HEK293T (cell line): ENCODE results near the gene LRRC37A2.
"Not testable (repeated sequence)": the region's sequence is repeated elsewhere in the genome, so short reads cannot be mapped to it uniquely, and the experiment has no call there.

Experiments
- BHLHE40 ChIP-seq: fragments of 450-650 bp; IDR thresholded peaks from 2 replicates; pipeline ENCODE4 v1.6.1; 2016; ENCODE audit warnings: mild to moderate bottlenecking, moderate library complexity, borderline replicate concordance
- CTBP1 ChIP-seq: fragments of 450-650 bp; IDR thresholded peaks from 2 replicates; pipeline ENCODE4 v1.6.1; 2016; ENCODE audit warnings: borderline replicate concordance
- FOXK2 ChIP-seq: fragments of 450-650 bp; IDR thresholded peaks from 2 replicates; pipeline ENCODE4 v1.6.1; 2016; ENCODE audit warnings: mild to moderate bottlenecking
- FOXM1 ChIP-seq: fragments of 450-650 bp; IDR thresholded peaks from 2 replicates; pipeline ENCODE4 v1.6.1; 2017; ENCODE audit warnings: mild to moderate bottlenecking, borderline replicate concordance
- HDGF ChIP-seq: fragments of 450-650 bp; IDR thresholded peaks from 2 replicates; pipeline ENCODE4 v1.6.1; 2017; ENCODE audit warnings: antibody characterized with exemption, borderline replicate concordance
- LEF1 ChIP-seq: fragments of 450-650 bp; IDR thresholded peaks from 2 replicates; pipeline ENCODE4 v1.6.1; 2017; ENCODE audit warnings: mild to moderate bottlenecking, borderline replicate concordance
- NFRKB ChIP-seq: fragments of 450-650 bp; IDR thresholded peaks from 2 replicates; pipeline ENCODE4 v1.6.1; 2016; ENCODE audit warnings: mild to moderate bottlenecking, moderate library complexity
- SP1 ChIP-seq: fragments of 450-650 bp; IDR thresholded peaks from 2 replicates; pipeline ENCODE4 v1.6.1; 2017
- TARDBP ChIP-seq: fragments of 450-650 bp; IDR thresholded peaks from 2 replicates; pipeline ENCODE4 v1.6.1; 2016
- TF ChIP-seq, protein P1 (sequence below): fragments of 450-650 bp; IDR thresholded peaks from 2 replicates; pipeline ENCODE4 v1.6.1; 2016

DNA sequence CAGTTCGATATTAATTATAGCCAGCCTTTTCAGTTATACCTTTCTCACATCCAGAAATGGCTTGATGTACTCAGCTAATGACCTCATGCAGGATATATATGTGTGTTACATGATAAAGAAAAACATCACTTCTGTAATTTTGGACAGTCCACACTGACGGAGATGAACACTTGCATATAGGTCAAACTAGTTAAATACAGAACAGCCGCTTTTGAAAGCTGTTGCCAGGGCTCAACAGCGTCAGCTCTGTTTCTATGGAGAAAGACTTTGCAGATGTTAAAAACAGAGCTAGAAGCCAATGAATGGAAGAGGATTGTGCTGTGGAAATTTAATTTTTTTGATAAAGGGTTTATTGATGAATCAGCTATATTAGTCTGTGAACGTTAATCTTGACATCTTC, 44.6 kb upstream of the LRRC37A2 start:
- TF ChIP-seq HDGF, SP1, TARDBP, FOXK2, LEF1, BHLHE40, FOXM1, CTBP1, NFRKB: not testable (repeated sequence)
- TF ChIP-seq, protein P1, sequence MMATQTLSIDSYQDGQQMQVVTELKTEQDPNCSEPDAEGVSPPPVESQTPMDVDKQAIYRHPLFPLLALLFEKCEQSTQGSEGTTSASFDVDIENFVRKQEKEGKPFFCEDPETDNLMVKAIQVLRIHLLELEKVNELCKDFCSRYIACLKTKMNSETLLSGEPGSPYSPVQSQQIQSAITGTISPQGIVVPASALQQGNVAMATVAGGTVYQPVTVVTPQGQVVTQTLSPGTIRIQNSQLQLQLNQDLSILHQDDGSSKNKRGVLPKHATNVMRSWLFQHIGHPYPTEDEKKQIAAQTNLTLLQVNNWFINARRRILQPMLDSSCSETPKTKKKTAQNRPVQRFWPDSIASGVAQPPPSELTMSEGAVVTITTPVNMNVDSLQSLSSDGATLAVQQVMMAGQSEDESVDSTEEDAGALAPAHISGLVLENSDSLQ: not testable (repeated sequence)
